Globus pallidus (tissue), 1 donor: ENCODE measurements around the gene FCHSD2.
"Not testable (repeated sequence)": the region's sequence is repeated elsewhere in the genome, so short reads cannot be mapped to it uniquely, and the experiment has no call there.

ENCODE experiments used
- DNase-seq: peaks from one replicate; pipeline ENCODE4 v3.0.0-alpha.2; 2015; ENCODE audit warnings: low spot score

Gene FCHSD2

GRCh38 chr11:72793425-72794367 is 348.4 kb downstream of the FCHSD2 start, which contains the start of gene STARD10:
Gene STARD10, minus strand, starts transcription at chr11:72794047. Its CDS starts 12,866 bp downstream, at chr11:72781181.
- DNase-seq = peak; percentile 98

- no peak for DNase-seq
These were observed 349.1 kb downstream of the FCHSD2 start for GRCh38 chr11:72793076-72793424.

- no peak for DNase-seq
These were observed 349.6 kb downstream of the FCHSD2 start for GRCh38 chr11:72792437-72793021.

GRCh38 chr11:72791228-72791627 is 350.9 kb downstream of the FCHSD2 start:
- not testable (repeated sequence) for DNase-seq

GRCh38 chr11:72789493-72790131 is 352.5 kb downstream of the FCHSD2 start:
- DNase-seq = no peak

GRCh38 chr11:72788241-72788640 is 353.9 kb downstream of the FCHSD2 start:
- DNase-seq = no peak

- DNase-seq = no peak
These were observed 354.7 kb downstream of the FCHSD2 start for GRCh38 chr11:72787216-72788104.
